Activated CD4-positive, alpha-beta T cell treated with anti-CD3 and anti-CD28 coated beads, Interleukin-2, Interleukin-4, amounts not matched to agents 100 ng/mL and 50 ng/mL, durations not matched to agents 16 hours and 8 hours (primary cell): ENCODE results near the gene PRSS12.

Experiments used
- DNase-seq: peaks from one replicate; pipeline ENCODE4 v3.0.0-alpha.2; 2020; ENCODE audit warnings: low spot score

Gene PRSS12

DNA sequence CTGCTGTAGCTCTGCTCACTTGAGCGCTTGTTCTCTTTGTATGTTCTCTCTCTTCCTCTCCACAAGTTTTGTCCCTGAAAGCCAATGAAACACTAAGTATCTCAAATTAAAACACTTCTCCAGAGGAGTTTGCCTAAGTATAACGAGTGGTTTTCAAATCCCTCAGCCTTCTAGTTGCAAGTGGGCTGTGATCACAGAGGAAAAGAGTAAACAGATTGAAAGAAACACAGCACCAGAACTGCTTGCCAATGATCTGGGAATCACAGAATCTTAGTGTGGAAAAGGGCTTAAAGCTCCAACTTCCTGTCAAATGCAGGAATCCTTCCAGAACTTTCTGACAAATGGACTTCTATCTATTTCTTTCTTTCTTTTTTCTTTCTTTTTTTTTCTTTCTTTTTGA lies 4.8 kb upstream of the PRSS12 start:
- DNase-seq: no peak

DNA sequence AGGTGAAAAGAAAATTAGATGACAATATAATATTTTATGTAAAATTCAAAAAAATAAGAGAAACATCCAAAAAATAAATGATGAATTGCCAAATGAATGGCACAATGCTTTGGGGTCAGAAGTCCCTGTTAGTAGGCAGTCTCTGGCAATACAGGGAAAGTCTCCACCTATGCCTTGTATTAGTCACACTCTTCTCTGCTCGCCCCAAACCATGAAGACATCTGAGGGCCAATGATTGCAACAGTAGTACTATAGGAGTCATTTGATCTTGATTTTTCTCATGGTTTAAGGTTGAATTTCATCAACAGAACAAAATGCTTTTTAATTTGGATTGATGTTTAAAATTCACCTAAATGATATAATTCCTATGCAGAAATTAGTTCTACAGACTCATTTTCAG lies 3.9 kb upstream of the PRSS12 start:
- no peak for DNase-seq

DNA sequence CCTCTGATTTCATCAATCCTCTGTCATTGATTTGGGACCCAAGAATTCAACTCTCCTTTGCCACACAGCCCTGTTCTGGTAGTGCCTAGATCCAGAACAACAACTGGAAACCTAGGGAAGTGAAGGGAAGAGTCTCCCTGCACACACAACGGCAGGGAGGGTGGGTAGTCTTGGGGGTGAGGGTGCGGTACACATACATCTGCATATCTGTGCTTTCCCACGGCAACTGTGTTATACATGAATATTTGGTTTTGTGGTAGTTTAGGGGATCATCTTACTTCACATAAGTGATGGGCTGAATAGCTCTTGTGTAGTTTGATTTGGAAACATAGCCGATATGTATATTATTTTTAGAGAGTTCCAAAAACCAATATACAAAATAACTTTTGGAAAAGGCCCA lies 3.3 kb upstream of the PRSS12 start:
- no peak for DNase-seq

DNA sequence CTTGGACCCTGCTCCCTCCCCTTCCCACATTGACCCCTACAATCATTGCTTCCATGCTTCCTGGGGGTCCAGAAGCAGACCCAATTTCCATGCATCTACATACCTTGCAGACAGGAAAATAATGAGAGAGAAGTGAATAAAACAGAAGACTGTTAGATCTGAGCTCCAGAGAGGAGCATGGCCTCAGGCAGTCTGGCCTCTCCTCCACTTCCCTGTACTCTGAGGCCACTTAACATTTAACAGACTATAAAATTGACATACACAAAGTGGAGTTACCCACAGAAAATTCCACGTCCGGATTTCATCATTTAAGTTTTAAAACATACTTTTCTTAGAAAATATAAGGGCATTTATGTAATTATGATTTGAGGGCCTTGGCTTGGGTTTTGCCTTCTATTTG lies 2.1 kb upstream of the PRSS12 start:
- no peak for DNase-seq

DNA sequence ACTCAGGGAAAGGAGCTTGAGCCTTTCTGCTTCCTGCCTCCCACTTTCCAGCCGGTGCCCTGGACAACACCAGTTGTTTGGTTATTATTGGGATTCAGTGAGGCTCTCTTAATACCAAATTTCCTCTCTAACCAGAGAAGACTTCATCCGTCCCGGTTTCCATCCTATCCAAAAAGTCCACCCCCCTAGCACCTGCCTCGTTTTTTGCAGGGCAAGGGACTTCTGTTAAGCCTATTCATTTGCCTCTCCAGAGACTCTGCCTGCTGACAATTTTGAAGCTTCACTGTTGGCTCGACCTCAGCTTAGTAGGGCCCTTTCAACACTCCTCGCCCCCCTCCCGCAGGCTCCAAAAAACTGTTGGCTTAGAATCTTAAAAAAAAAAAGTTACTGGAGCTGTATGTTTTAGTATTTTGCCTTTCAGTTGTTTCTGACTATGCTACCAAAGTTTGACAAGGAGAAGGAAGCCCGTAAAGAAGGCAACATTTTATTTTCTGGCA lies 779 bp upstream of the PRSS12 start:
- DNase-seq: no peak

DNA sequence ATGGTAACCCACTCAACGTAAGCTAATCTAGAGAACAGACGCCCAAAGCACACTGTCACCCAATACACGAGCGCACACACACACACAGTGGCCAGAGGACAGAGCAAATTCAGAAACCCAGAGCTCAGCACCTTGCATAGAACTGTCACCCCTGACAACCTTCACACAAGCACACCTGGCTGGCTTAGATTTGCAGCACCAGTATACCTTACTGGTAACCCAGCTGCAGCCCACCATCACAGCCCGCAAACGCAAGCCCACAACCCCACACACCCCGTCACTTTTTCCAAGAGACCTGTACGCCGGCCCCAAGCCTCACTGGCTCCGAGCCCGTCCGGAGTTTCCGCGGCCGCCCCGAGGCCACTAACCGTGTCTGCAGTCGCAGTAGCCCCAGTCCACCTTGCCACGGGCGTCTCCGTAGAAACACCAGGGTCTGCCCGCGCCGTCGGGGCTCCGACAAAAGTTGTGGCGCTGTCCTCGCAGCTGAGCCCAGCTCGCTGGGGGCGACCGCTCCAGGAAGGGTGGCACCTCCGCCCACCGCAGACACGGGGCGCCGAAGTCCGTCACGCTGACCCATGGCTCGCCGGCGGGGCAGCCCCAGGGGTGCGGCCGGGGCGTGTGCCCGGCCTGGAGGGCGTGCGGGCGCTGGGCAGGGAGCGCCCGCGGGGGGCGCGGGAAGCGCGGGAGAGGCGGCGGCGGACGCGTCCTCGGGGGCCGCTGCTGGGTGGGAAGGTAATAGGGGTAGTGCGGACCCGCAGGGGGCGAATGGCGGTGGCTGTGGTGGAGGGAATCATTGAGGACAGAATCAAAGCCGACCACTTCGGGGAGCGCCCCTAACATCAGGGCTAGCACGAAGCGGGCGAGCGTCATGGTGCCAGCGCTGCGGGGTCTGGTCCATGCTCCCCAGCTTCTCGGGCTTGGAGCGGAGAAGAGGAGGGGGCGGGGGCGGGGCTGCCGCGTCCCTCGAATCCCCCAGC lies 664 bp downstream of the PRSS12 start:
- DNase-seq: no peak

DNA sequence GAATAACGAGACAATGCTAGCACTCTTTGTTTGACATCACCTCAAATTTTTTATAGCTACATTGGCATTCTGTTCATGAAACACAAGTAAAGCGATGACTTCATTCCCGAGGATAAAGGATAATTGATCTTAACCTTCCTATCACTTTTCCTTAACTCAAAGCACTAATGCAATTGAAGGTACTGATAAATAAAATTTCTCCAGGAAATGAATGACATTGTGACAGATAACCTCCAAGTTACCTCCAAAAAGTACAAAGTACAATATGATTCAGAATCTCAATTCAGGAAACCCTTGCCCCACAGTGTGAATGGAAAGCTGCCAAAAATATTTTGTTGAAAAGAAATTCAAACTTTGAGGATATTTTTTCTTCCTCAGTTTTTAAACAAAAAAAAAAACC lies 1.8 kb downstream of the PRSS12 start:
- no peak for DNase-seq

DNA sequence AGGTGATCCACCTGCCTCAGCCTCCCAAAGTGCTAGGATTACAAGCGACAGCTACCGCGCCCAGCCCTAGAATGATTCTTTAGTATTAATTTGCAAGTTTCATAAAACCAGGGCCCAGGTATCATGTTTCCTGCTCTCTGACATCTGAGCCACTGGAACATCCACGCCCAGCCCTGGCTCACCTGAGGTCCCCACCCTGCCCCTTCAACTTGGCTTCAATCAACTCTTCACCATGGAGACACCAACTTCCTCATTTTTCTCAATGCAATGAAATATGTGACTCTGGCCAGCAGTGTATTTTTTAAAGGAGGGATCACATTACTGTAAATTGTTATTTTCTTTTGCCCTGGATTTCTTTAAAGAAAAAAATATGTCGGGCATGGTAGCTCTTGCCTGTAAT lies 3.9 kb downstream of the PRSS12 start:
- DNase-seq: no peak

DNA sequence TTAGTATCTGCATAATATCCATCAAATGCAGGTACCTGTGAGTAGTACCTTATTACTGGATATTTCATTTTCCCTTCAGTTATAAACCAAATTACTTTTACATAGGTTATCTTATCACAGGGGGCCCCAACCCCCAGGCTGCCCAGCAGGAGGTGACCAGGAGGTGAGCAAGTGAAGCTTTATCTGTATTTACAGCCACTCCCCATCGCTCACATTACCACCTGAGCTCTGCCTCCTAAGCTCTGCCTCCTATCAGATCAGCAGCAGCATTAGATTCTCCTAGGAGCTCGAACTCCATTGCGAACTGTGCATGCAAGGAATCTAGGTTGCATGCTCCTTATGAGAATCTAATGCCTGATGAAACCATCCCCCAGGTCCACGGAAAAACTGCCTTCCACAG lies 6.3 kb downstream of the PRSS12 start:
- no peak for DNase-seq

DNA sequence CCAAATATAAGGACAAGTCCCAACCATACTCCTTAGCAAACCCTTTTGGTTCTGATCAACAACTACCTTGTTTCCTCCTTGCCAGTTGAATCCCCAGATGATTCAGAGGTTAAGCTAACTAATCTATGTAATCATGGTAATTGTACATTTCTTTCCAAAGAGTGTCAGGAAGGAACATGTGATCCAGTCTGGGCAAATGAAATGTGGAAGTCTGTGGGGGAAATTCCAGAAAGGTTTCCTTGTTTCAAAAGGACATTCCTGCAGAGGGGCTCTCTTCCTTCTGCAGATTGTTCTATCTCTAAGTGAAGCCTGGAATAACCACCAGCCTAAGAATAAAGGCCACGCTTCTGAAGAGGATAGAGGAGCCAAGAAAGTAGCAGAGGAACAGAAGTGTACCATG lies 7.0 kb downstream of the PRSS12 start:
- no peak for DNase-seq

DNA sequence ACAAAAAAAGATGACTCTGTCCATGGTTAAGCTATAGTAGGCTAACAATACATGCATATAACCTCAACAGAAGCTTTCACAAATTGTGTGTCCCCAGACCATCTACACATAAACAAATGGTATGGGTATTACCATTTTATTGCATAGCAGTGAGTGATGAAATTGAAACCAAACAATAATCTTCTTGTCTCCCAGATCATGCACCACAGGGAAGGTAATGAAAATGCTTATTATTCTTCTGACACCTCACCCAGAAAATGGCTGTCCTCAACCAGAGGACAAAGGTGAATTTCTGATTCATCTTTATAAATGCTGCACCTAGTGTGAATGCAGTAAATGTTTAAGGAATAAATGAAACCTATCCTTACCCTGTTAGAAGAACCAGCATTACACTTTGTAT lies 8.0 kb downstream of the PRSS12 start:
- no peak for DNase-seq

DNA sequence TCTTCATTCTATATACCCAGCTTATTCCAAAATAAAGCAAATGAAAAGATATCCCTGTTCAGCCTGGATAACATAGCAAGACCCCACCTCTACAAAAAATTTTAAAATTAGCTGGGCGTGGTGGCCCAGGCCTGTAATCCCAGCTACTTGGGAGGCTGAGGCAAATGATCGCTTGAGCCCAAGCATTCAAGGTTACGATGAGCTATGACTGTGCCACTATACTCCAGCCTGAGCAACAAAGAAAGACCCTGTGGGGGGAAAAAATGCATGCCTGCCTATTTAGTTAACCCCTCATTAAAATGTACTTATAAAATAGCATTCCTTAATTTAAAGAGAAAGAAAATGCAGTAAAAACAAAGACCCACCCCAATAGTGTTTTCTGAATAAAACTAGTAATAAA lies 9.3 kb downstream of the PRSS12 start:
- no peak for DNase-seq

DNA sequence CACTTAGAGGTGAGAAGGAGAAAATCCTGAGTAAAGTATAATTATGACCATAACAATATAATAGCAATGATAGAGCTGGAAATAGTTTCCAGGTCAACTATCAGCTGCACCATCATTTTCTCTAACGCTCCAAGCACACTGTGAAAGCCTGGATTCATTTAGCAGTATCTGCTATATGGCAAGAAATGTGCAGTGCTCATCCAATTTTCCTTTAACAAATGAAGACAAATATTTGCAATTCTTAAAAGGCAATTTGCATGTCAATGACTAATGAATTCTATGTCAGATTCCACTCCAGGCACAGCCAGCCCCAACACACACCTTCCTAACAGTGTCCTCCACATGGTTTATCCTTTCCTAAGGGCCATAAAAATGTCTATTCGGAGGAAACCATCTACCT lies 12.7 kb downstream of the PRSS12 start:
- DNase-seq: no peak

DNA sequence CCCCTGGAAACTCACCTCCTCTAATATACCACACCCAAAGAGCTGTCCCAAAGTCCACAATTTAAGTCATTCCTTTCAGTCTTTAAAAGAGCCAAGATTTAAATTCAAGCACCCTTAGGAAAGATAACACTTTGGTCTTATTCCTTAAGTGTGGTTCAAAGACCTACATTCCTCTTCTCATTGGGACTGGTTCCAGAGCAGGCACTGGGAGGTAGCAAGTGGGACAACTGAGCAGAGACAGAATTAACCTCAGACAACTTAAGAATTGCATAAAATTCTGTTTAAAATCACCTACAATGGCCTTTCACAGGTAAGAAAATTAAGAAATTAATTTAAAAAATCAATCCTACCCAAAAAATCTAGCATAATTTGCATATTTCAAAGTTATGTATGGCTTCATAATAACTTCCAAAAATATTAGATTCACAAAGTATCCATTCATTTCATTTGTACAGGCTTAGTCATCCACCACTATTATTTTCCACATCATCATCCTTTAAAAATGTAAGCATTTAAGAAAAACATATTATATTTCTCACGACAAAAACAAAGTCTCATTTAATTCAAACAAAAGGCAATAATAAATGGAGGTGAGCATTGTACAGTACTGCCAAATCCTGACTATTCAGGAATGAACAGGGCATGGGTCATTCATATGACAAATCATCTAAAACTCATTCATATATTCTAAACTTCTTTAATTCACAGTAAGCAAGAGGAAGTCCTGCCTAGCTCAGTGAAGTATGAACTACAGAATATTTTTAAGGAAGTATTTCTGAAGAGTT lies 13.6 kb downstream of the PRSS12 start:
- DNase-seq: no peak

DNA sequence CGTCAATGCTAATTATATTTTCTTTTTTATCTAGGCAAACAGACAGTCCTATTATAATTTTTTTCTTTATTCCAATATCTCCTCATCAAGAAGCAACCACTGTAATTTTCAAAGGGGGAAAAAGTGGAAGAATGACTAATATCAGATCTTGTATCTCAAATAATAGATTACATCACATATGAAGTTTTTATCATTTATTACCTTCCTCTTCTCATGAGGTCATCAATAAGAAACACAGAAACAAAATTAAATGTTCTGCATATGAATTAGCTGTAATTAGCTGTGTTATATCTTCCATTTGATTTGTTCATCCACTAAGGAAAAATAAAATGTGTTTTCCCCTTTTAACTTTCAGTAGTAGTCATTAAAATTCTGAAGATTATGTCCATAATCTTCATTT lies 14.3 kb downstream of the PRSS12 start:
- no peak for DNase-seq

DNA sequence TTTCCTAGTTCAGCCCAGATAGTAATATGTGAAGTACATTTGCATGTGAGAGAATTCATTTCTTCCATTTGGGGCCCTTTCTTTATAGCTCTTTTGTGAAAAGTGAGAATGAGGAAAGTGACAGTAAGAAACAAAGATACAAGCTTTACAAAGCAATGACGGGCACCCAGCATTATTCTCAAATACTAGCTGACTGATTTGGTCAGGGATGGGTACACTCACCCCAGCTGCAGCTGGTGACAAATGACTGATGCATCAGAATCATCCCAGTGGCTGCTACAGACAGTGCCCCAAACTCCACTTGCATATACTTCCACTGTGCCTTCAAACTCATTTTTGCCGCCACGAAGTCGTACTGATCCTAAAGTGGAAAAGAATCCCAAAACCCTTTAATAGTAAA lies 14.8 kb downstream of the PRSS12 start:
- no peak for DNase-seq

DNA sequence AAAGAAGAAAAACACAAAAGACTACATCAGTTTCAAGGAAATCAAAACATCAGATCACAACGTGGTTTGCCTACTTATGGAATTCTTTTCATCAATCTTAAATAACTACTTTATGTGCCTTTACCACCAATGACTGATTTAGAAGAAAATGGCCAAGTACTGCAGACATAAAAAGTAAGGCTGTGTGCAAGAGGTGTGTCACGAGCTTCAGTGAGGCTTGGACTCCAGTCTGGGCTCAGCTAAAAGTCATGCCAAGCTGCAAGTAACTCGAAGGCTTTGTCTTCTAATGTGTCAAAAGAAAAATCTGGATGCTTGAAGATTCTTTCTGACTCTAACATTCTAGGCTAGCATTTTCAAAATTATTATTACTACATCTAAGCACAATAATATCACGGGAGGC lies 17.0 kb downstream of the PRSS12 start:
- DNase-seq: no peak

DNA sequence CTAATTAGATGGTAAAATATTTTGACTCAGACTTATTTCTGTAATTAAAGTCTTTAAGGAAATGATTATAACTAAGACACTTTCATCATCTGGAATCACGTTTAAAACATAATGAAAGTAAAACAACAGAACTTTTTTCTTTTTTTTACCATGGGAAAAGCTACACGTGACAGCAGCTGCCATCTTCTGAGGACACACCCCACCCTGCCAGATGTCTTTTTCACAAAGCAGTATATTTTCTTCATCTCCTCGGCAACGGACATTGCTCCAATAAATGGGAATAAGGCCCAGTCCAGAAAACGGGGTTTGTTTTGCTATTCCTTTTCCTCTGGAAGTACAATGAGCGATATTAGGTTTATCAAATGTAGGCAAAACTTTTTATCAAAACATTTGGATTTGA lies 17.5 kb downstream of the PRSS12 start:
- no peak for DNase-seq

DNA sequence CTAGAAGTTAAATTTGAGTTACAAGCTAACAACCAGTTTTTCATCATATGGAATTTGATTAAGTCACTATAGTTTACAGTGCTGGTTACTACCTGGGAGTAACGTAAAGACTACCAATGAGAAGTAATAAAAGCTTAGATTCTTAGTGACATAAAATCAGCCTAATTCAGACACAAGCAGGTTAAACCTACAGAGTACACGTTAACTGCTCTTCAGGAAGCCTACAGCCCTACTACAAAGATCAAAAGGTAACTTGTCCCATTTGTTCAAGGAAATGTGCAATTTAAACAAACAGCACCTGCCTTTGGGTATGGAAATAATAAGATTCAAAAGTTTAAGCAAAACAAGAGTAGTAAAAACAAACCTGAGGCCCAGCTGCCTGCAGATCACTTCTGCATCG lies 21.5 kb downstream of the PRSS12 start:
- no peak for DNase-seq

DNA sequence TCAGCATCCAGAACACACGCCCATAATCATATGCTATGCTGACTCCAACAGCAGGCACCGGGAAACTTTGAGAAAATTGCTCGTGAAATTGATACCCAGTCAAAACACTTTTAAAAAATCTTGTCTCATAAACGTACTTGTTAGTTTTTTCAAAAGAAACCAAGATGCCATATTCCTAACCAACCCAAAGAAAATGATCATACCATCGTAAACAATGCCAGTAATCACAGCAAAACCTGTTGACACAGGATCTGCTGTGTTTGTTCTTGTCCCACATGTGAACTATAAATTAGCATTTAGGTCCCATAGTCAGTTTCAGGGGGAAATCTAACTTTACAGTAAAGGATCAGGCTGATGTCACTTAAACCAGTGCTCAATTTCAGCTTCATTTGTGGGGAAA lies 23.0 kb downstream of the PRSS12 start:
- no peak for DNase-seq

DNA sequence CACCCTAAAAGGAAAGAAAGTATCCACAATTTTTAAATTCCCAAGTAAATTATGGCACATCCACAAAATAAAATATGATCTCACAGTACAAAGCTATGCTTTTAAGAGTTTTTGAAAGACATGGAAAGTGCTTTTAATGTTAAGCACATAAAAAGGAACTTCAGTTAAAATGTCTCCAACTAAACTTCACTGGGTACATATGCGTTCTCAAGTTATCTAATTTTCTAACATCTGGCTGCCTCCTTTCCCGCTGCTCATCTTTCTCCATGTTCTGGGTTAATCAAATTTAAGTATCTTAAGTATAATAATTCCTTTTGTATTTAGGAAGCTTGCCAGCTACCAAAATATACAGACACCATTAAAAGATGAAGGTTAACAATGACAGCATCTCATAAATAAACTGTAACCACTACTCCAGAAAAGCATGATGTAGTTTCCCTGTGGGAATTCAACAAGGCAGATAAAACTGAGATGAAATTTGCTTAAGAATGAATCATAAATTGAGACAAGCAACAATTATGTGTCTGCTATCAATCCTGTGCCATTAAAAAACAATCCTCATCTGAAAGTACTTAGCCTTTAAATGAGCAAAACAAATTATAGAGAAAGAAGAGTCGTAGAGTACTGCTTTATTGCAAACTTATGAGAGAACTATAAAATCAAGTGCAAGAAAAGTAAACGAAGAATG lies 25.1 kb downstream of the PRSS12 start:
- no peak for DNase-seq

DNA sequence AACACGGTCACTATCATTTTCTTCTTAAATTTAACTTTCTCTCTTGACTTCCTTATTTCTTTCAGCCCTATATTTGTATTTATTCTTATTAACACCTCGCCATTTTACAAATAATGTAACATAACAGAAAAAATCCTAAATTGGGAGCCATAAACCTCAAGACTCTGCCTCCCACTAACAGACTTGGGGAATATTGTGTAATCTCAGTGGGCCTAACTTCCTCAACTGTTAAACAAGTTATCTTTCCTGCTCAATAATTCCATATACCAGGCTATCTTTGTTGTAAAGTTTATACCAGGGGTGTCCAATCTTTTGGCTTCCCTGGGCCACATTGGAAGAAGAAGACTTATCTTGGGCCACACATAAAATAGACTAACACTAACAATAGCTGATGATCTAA lies 26.2 kb downstream of the PRSS12 start:
- DNase-seq: no peak

DNA sequence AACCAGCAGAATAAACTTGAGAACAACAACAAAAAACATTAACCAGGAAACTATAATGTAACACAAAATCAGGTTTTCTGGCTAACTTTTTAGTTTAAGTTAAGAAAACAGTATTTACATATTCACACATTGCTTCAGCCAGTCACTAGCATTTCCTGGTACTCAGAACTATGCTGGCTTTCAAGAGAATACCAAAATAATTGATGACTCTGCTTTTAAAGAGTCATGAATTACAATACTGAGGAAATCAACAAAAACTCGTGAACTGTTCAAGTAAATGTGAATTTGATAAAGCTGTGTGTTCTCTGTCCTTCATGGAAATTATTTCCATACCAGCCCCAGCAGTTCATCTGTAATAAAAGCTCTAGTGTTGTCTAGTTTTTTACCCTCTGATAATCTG lies 27.4 kb downstream of the PRSS12 start:
- DNase-seq: no peak
